ENCODE results near the gene CAMKV.

The CAMKV gene

DNA sequence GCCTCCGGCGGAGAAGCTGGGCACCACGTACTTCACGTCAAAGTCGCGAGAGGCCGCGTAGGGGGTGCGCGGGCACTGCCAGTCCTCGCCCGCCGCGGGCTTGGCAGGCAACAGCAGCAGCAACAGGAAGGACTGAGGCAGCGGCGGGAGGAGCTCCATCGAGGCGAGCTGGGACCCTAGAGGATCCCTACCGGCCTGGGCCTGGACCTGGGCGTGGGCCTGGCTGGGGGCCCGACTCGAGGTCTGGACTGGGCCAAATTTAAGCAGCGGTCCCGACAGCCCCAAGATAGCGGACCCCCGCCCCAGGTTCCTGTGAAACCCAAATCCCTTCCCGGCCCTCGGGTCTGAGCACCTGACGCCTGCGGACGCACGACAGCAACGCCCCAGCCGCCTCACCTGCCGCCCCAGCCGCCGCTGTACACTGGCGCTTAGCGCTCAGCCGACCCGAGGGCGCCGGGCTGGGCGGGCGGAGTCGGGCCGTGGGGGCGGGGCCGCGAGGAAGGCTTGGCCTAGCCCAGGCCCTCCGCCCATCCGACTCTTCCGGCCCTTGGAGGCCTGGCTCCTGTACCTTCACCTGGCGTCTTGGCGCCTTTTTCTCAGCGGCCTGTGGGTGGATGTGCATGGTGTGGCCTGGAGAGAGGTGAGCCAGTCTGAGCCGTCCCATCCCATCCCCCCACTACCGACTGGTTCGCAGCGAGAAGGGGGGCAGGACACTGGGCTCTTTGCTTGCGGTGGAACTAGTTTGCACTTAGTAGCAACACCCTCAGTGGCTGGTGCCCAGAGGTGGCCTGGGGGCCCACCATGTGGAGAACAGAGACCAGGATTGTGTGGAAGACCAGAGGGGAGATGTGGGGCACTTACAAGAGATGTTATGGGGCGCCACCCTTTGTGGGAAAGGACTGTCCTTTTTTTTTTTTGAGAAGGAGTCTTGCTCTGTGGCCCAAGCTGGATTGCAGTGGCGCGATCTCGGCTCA, 34.0 kb upstream of the CAMKV start, which contains the start of gene MST1R:
MST1R (minus strand) TSS at position 423 of the 974 bp plus-strand sequence; CDS start at position 159, 264 bp downstream.
- H4K91ac ChIP-seq (ENCODE audit: low read length), result no peak within 1 kb of the TSS
- H2BK5ac ChIP-seq (ENCODE audit: low read depth, low read length, poor library complexity, severe bottlenecking), result no peak within 1 kb of the TSS
- H2BK12ac ChIP-seq (ENCODE audit: low read length in 2 of 2), result no peak within 1 kb of the TSS
- H3K9ac ChIP-seq (ENCODE audit: low read length), result peak within 1 kb of the TSS; percentile 64
- H3K4me3 ChIP-seq (ENCODE audit: insufficient read depth in 1 of 2, low read depth in 1 of 2, low read length in 2 of 2), result peak within 1 kb of the TSS in 1 of 2 experiments; percentile 67
- no peak within 1 kb of the TSS for H3K27ac ChIP-seq (ENCODE audit: low read length, poor library complexity, severe bottlenecking)
- peak; percentile 27 for DNase-seq
- no peaks in the 10 kb centered on the region for H3K9me3 ChIP-seq (ENCODE audit: control insufficient read depth, low read length)
- no peak within 1 kb of the TSS for H3K14ac ChIP-seq (ENCODE audit: low read length in 2 of 2)
- no peaks in the 10 kb centered on the region for H3K27me3 ChIP-seq (ENCODE audit: control insufficient read depth in 1 of 2, insufficient read depth in 1 of 2, low read length in 2 of 2)
- peaks cover 0 to 3% of the 10 kb centered on the region in 2 experiments for H3K36me3 ChIP-seq (ENCODE audit: control insufficient read depth in 1 of 2, insufficient read depth in 2 of 2, low read depth in 1 of 2, low read length in 2 of 2)
- H3K79me1 ChIP-seq (replicated peaks; ENCODE audit: low read length, poor library complexity, severe bottlenecking), result no peaks in the 10 kb centered on the region
- 43% methylated on average over 55 of the region's 65 CpGs for WGBS
- H2BK120ac ChIP-seq (ENCODE audit: low read depth, low read length), result peak within 1 kb of the TSS; percentile 0
- no peak within 1 kb of the TSS for H2BK15ac ChIP-seq (ENCODE audit: low read depth, poor library complexity, severe bottlenecking)
- no peak within 1 kb of the TSS for H2AK5ac ChIP-seq (ENCODE audit: low read length, severe bottlenecking)
- no peak within 1 kb of the TSS for H3K4ac ChIP-seq (ENCODE audit: low read depth in 1 of 2, low read length in 2 of 2)
- peak within 1 kb of the TSS; percentile 54 for H2AFZ ChIP-seq (ENCODE audit: low read depth, low read length)
- H4K8ac ChIP-seq (ENCODE audit: low read length), result peak within 1 kb of the TSS; percentile 70
- peak within 1 kb of the TSS in 1 of 2 experiments; percentile 67 for H3K18ac ChIP-seq (ENCODE audit: low read depth in 1 of 2, low read length in 2 of 2)
- no peak within 1 kb of the TSS for H3K23ac ChIP-seq (ENCODE audit: low read length in 2 of 2)
- peaks cover 19% of the 10 kb centered on the region for H3K4me1 ChIP-seq (ENCODE audit: control insufficient read depth, insufficient read depth, low read depth, low read length)
- peak within 1 kb of the TSS; percentile 25 for H3K4me2 ChIP-seq (ENCODE audit: low read length, poor library complexity, severe bottlenecking)

DNA sequence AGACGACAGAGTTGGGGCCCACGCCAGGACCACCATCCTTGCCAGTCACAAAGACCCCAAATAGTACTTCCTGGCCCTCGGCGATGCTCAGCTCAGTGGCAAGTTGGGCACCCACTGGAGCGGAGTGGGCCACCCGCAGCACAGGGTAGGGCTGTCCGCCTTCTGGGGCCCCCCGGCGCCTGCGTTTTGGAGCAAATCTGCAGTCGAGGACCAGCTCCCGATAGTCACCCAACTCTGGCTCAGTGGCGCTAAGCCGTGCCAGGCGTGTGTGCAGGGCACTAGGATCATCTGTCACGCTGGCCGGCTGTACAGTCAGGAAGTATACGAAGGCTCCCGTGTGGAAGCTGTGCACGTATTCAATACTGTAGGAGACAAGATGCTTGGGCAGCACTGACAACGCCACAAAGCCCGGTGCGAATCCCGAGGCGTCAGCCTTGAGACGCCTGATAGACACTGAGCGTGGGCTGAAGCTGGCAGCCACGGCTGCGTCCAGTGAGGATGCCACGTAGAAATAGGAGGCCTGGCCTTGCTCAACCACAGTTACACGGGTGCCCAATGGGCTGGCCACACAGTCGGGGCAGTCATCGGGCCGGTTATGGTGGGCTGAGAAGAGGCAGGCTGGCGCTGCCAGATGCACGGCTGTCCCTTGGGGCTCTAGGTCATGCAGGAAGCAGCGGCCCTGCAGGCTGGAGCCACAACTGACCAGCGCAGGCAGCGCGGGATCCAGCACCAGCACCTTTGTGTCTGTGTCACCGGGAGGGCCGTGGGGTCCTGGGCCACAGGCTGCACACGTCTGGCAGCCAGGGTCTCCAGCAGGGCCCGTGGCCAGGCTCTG, 33.0 kb upstream of the CAMKV start:
- Histone ChIP-seq H3K4me3 (ENCODE audit: insufficient read depth in 1 of 2, low read depth in 1 of 2, low read length in 2 of 2) (no peak overlapping the region), H4K91ac (ENCODE audit: low read length) (no peak overlapping the region), H2BK15ac (ENCODE audit: low read depth, poor library complexity, severe bottlenecking) (no peak overlapping the region), H2BK12ac (ENCODE audit: low read length in 2 of 2) (no peak overlapping the region), H3K4ac (ENCODE audit: low read depth in 1 of 2, low read length in 2 of 2) (no peak overlapping the region), H3K9me3 (ENCODE audit: control insufficient read depth, low read length) (no peaks in the 10 kb centered on the region), H3K27ac (ENCODE audit: low read length, poor library complexity, severe bottlenecking) (no peak overlapping the region), H3K79me1 (replicated peaks; ENCODE audit: low read length, poor library complexity, severe bottlenecking) (no peaks in the 10 kb centered on the region), H3K9ac (ENCODE audit: low read length) (no peak overlapping the region), H3K14ac (ENCODE audit: low read length in 2 of 2) (no peak overlapping the region), H3K36me3 (ENCODE audit: control insufficient read depth in 1 of 2, insufficient read depth in 2 of 2, low read depth in 1 of 2, low read length in 2 of 2) (no peaks in the 10 kb centered on the region), H3K23ac (ENCODE audit: low read length in 2 of 2) (no peak overlapping the region), H3K27me3 (ENCODE audit: control insufficient read depth in 1 of 2, insufficient read depth in 1 of 2, low read length in 2 of 2) (peaks cover 0 to 3% of the 10 kb centered on the region in 2 experiments), H3K4me1 (ENCODE audit: control insufficient read depth, insufficient read depth, low read depth, low read length) (peaks cover 19% of the 10 kb centered on the region), H2AFZ (ENCODE audit: low read depth, low read length) (no peak overlapping the region), H2BK120ac (ENCODE audit: low read depth, low read length) (no peak overlapping the region), H4K8ac (ENCODE audit: low read length) (no peak overlapping the region), H2AK5ac (ENCODE audit: low read length, severe bottlenecking) (no peak overlapping the region), H3K4me2 (ENCODE audit: low read length, poor library complexity, severe bottlenecking) (no peak overlapping the region), H3K18ac (ENCODE audit: low read depth in 1 of 2, low read length in 2 of 2) (no peak overlapping the region), H2BK5ac (ENCODE audit: low read depth, low read length, poor library complexity, severe bottlenecking) (no peak overlapping the region)
- 96% methylated on average over 44 of the region's 44 CpGs for WGBS
- DNase-seq, result no peak

DNA sequence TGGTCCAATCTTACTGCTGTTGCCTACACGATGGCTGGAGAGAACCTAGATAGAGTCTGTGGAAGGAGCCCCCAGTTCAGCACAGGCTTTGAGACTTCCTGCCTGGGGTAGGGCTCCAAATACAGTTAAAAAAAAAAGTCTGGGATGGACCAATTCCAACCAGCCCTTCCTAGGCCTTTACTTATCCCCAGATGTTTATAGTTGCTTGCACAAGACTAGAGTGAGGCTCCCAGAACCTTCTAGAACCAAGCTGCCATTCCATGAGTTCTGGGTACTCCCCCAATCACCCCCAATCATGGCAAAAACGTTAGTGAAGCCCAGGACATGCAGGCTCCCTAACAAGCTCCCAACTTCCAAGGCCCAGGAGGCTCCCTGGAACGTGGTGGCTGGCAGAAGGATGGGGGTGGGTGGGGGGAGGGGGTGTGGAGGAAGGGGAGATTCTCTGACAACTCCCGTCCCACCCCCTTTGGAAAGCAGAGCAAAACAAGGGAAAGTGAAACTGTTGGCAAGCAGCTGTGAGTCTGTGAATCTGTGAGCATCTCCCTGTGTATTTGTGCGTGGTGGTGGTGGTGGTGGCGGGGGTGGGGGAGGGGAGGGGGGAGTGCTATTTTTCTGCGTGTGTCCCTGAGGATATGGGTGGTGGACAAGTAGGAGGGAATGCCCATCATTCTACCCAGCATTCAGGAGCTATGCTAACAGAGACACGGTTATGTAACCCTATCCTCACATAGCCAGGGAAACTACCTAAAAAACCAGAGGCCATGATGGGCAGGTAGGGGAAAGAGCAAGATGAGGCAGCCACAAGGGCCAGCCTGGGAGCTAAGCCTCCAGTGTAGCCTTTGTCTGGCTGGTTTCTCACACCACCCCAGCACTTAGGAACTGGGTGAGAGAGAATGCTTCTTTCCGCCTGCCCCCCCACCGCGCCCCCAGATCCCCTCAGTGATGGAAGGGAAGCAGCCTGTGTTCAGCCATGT, 31.9 kb upstream of the CAMKV start:
- Histone ChIP-seq H3K23ac (ENCODE audit: low read length in 2 of 2) (no peak overlapping the region), H3K4ac (ENCODE audit: low read depth in 1 of 2, low read length in 2 of 2) (no peak overlapping the region), H3K18ac (ENCODE audit: low read depth in 1 of 2, low read length in 2 of 2) (no peak overlapping the region), H2BK5ac (ENCODE audit: low read depth, low read length, poor library complexity, severe bottlenecking) (no peak overlapping the region), H3K79me1 (replicated peaks; ENCODE audit: low read length, poor library complexity, severe bottlenecking) (no peaks in the 10 kb centered on the region), H2AK5ac (ENCODE audit: low read length, severe bottlenecking) (no peak overlapping the region), H2BK12ac (ENCODE audit: low read length in 2 of 2) (no peak overlapping the region), H3K9me3 (ENCODE audit: control insufficient read depth, low read length) (no peaks in the 10 kb centered on the region), H3K27ac (ENCODE audit: low read length, poor library complexity, severe bottlenecking) (no peak overlapping the region), H2AFZ (ENCODE audit: low read depth, low read length) (no peak overlapping the region), H4K8ac (ENCODE audit: low read length) (no peak overlapping the region), H3K4me2 (ENCODE audit: low read length, poor library complexity, severe bottlenecking) (no peak overlapping the region), H3K36me3 (ENCODE audit: control insufficient read depth in 1 of 2, insufficient read depth in 2 of 2, low read depth in 1 of 2, low read length in 2 of 2) (no peaks in the 10 kb centered on the region), H3K27me3 (ENCODE audit: control insufficient read depth in 1 of 2, insufficient read depth in 1 of 2, low read length in 2 of 2) (peaks cover 0 to 6% of the 10 kb centered on the region in 2 experiments), H3K14ac (ENCODE audit: low read length in 2 of 2) (no peak overlapping the region), H2BK15ac (ENCODE audit: low read depth, poor library complexity, severe bottlenecking) (no peak overlapping the region), H4K91ac (ENCODE audit: low read length) (no peak overlapping the region), H3K4me3 (ENCODE audit: insufficient read depth in 1 of 2, low read depth in 1 of 2, low read length in 2 of 2) (no peak overlapping the region), H3K9ac (ENCODE audit: low read length) (no peak overlapping the region), H3K4me1 (ENCODE audit: control insufficient read depth, insufficient read depth, low read depth, low read length) (peaks cover 19% of the 10 kb centered on the region), H2BK120ac (ENCODE audit: low read depth, low read length) (no peak overlapping the region)
- DNase-seq, result peak; percentile 26
- 80% methylated on average over 5 of the region's 11 CpGs for WGBS

All from mesenchymal stem cell (in vitro differentiated cells and primary cell).